Suprapubic skin (tissue), 4 donors: ENCODE results near the gene TMEM150C. TPM values are rescaled to one million over a fixed set of nuclear protein-coding genes. Genes with fewer than 3 reads are reported as not detected.

Source experiments
- DNase-seq, 2 donors: peaks; one replicate each; pipeline ENCODE4 v3.0.0-alpha.2; 2019; ENCODE audit warnings: low spot score in 2 of 2
- H3K27ac ChIP-seq: fragments of 200-600 bp; sonication (generic); one replicate; pipeline ENCODE4 v1.5.1; 2019
- H3K27me3 ChIP-seq: fragments of 200-600 bp; sonication (generic); one replicate; pipeline ENCODE4 v1.5.1; 2019
- H3K36me3 ChIP-seq: fragments of 200-600 bp; sonication (generic); one replicate; pipeline ENCODE4 v1.5.1; 2019
- H3K4me1 ChIP-seq: fragments of 200-600 bp; sonication (generic); one replicate; pipeline ENCODE4 v1.5.1; 2019
- H3K4me3 ChIP-seq: fragments of 200-600 bp; sonication (generic); one replicate; pipeline ENCODE4 v1.5.1; 2019; ENCODE audit warnings: mild to moderate bottlenecking
- H3K9me3 ChIP-seq: fragments of 200-600 bp; sonication (generic); one replicate; pipeline ENCODE4 v1.5.1; 2019
- CTCF ChIP-seq, 2 donors: fragments of 200-600 bp in 1 of 2; fragments of 450-650 bp in 1 of 2; sonication (generic) in 1 of 2; IDR thresholded peaks; one replicate each; pipeline ENCODE4 v1.5.1; 2016 to 2019; ENCODE audit warnings: antibody characterized with exemption in 2 of 2, mild to moderate bottlenecking in 1 of 2, moderate library complexity in 1 of 2
- EP300 ChIP-seq: sonication (generic); formaldehyde crosslinking; IDR thresholded peaks from one replicate; pipeline ENCODE4 v1.6.1; 2017; ENCODE audit warnings: antibody characterized with exemption
- POLR2A ChIP-seq, 2 donors: fragments of 450-650 bp; IDR thresholded peaks; one replicate each; pipeline ENCODE4 v1.6.1; 2017; ENCODE audit warnings: antibody characterized with exemption in 2 of 2, mild to moderate bottlenecking in 2 of 2, moderate library complexity in 2 of 2
- POLR2AphosphoS5 ChIP-seq, 3 donors: sonication (generic); formaldehyde crosslinking; IDR thresholded peaks; one replicate each; pipeline ENCODE4 v1.6.1; 2017; ENCODE audit warnings: antibody characterized with exemption in 3 of 3
- WGBS: methylation state at CpG from one replicate; pipeline ENCODE4 v1.1.5; 2018; 5-methylcytosine and 5-hydroxymethylcytosine counted together
- total RNA-seq, 4 donors: library from RNA; depleted of rRNA; stranded (reverse); fragments of >200 nt; gene quantifications; one replicate each; pipeline ENCODE4 v1.1.0, GENCODE V29; 2016

The TMEM150C gene
- 10 to 100 TPM in 2 of 4 donors, 1 to 10 TPM in 2; 3.2 to 10.7 (median 8.7) TPM for total RNA-seq

- WGBS: 16% methylated on average over 19 of the region's 62 CpGs
- H3K4me3 ChIP-seq: peak within 1 kb of the TSS; percentile 82
- no peaks in the 10 kb centered on the region for H3K9me3 ChIP-seq
- H3K36me3 ChIP-seq: no peaks in the 10 kb centered on the region
- DNase-seq: peak in 1 of 2 donors; percentile 59
- TF ChIP-seq CTCF (IDR thresholded peaks at IDR 0.05) (no peak), EP300 (no peak), POLR2A (IDR thresholded peaks at IDR 0.05) (no peak), POLR2AphosphoS5 (IDR thresholded peaks at IDR 0.05) (no peak)
- H3K27ac ChIP-seq: no peak within 1 kb of the TSS
- peaks cover 3% of the 10 kb centered on the region for H3K27me3 ChIP-seq
- H3K4me1 ChIP-seq: peaks cover 18% of the 10 kb centered on the region
Observed at GRCh38 chr4:82561786-82562563, at the start of gene TMEM150C. Gene TMEM150C (minus strand): TSS chr4:82561988. CDS start chr4:82504657, 57,331 bp downstream.

GRCh38 chr4:82611527-82611926 lies 49.7 kb upstream of the TMEM150C start:
- TF ChIP-seq POLR2A (IDR thresholded peaks at IDR 0.05) (no peak), EP300 (no peak), CTCF (IDR thresholded peaks at IDR 0.05) (no peak), POLR2AphosphoS5 (IDR thresholded peaks at IDR 0.05) (no peak)
- Histone ChIP-seq H3K4me1 (no peaks in the 10 kb centered on the region), H3K36me3 (no peaks in the 10 kb centered on the region), H3K27me3 (no peaks in the 10 kb centered on the region), H3K27ac (no peak overlapping the region), H3K9me3 (no peaks in the 10 kb centered on the region), H3K4me3 (no peak overlapping the region)
- no peak for DNase-seq
- WGBS: 94% methylated on average over 4 of the region's 4 CpGs

GRCh38 chr4:82610041-82610440 lies 48.3 kb upstream of the TMEM150C start:
- no peak for TF ChIP-seq POLR2AphosphoS5 (IDR thresholded peaks at IDR 0.05)
- no peak for TF ChIP-seq POLR2A (IDR thresholded peaks at IDR 0.05)
- TF ChIP-seq EP300: no peak
- no peak for TF ChIP-seq CTCF (IDR thresholded peaks at IDR 0.05)
- Histone ChIP-seq H3K27me3 (no peaks in the 10 kb centered on the region), H3K4me3 (no peak overlapping the region), H3K9me3 (no peaks in the 10 kb centered on the region), H3K4me1 (no peaks in the 10 kb centered on the region), H3K27ac (no peak overlapping the region), H3K36me3 (no peaks in the 10 kb centered on the region)
- WGBS: 82% methylated on average over 2 of the region's 2 CpGs
- DNase-seq: no peak

- DNase-seq: no peak
- no peaks in the 10 kb centered on the region for H3K27me3 ChIP-seq
- H3K4me3 ChIP-seq: no peak overlapping the region
- H3K36me3 ChIP-seq: no peaks in the 10 kb centered on the region
- WGBS: 90% methylated on average over 7 of the region's 7 CpGs
- H3K27ac ChIP-seq: no peak overlapping the region
- H3K9me3 ChIP-seq: no peaks in the 10 kb centered on the region
- H3K4me1 ChIP-seq: no peaks in the 10 kb centered on the region
- TF ChIP-seq POLR2A (IDR thresholded peaks at IDR 0.05) (no peak), POLR2AphosphoS5 (IDR thresholded peaks at IDR 0.05) (no peak), EP300 (no peak), CTCF (IDR thresholded peaks at IDR 0.05) (no peak)
Observed at GRCh38 chr4:82606622-82607021, 44.8 kb upstream of the TMEM150C start.

- TF ChIP-seq POLR2A (IDR thresholded peaks at IDR 0.05) (no peak), POLR2AphosphoS5 (IDR thresholded peaks at IDR 0.05) (no peak), EP300 (no peak), CTCF (IDR thresholded peaks at IDR 0.05) (no peak)
- 95% methylated on average over 1 of the region's 1 CpG for WGBS
- H3K36me3 ChIP-seq: no peaks in the 10 kb centered on the region
- no peak overlapping the region for H3K4me3 ChIP-seq
- no peaks in the 10 kb centered on the region for H3K9me3 ChIP-seq
- no peak for DNase-seq
- H3K27me3 ChIP-seq: no peaks in the 10 kb centered on the region
- no peak overlapping the region for H3K27ac ChIP-seq
- no peaks in the 10 kb centered on the region for H3K4me1 ChIP-seq
Observed at GRCh38 chr4:82604522-82604921, 42.7 kb upstream of the TMEM150C start.
